Measurements from ENCODE around the gene TRIM40.
"Not testable (repeated sequence)": the region's sequence is repeated elsewhere in the genome, so short reads cannot be mapped to it uniquely, and the experiment has no call there.

TRIM40 gene

GRCh38 chr6:30113841-30114240 lies 22.1 kb upstream of the TRIM40 start:
- DNase-seq: no peak

- DNase-seq: no peak
These were observed 19.2 kb upstream of the TRIM40 start for GRCh38 chr6:30116724-30117123.

- not testable (repeated sequence) for DNase-seq
These were observed 17.2 kb upstream of the TRIM40 start for GRCh38 chr6:30118691-30119090.

- no peak for DNase-seq
These were observed 14.2 kb upstream of the TRIM40 start for GRCh38 chr6:30121446-30122366.

- no peak for DNase-seq
These were observed 13.4 kb upstream of the TRIM40 start for GRCh38 chr6:30122515-30122914.

GRCh38 chr6:30127238-30128093 lies 8.5 kb upstream of the TRIM40 start:
- peak; percentile 76 for DNase-seq

- no peak for DNase-seq
These were observed 6.4 kb upstream of the TRIM40 start for GRCh38 chr6:30129265-30130178.

GRCh38 chr6:30130179-30130679 lies 5.7 kb upstream of the TRIM40 start:
- DNase-seq: no peak

- peak; percentile 84 for DNase-seq
These were observed 4.8 kb upstream of the TRIM40 start for GRCh38 chr6:30130887-30131862.

GRCh38 chr6:30131947-30132497 lies 3.9 kb upstream of the TRIM40 start:
- DNase-seq: no peak

- DNase-seq: no peak
These were observed 793 bp upstream of the TRIM40 start for GRCh38 chr6:30135147-30135546.

GRCh38 chr6:30136570-30137286 lies 788 bp downstream of the TRIM40 start:
- no peak for DNase-seq

- DNase-seq: not testable (repeated sequence)
These were observed 4.3 kb downstream of the TRIM40 start for GRCh38 chr6:30140240-30140639.

GRCh38 chr6:30142665-30143064 lies 6.7 kb downstream of the TRIM40 start:
- no peak for DNase-seq

GRCh38 chr6:30143780-30144179 lies 7.8 kb downstream of the TRIM40 start:
- no peak for DNase-seq

GRCh38 chr6:30144811-30145210 lies 8.9 kb downstream of the TRIM40 start:
- no peak for DNase-seq

GRCh38 chr6:30145818-30146217 lies 9.9 kb downstream of the TRIM40 start:
- no peak for DNase-seq

- DNase-seq: no peak
These were observed 11.2 kb downstream of the TRIM40 start for GRCh38 chr6:30147096-30147495.

- DNase-seq: no peak
These were observed 13.3 kb downstream of the TRIM40 start for GRCh38 chr6:30149234-30149633.

Data from retina (tissue), 1 donor.